ENCODE data around the gene CPLX4. TPM values are rescaled to one million over a fixed set of nuclear protein-coding genes. Genes with fewer than 3 reads are reported as not detected.

The CPLX4 gene
- total RNA-seq, 1 experiment from 2014 or later: not detected

DNA sequence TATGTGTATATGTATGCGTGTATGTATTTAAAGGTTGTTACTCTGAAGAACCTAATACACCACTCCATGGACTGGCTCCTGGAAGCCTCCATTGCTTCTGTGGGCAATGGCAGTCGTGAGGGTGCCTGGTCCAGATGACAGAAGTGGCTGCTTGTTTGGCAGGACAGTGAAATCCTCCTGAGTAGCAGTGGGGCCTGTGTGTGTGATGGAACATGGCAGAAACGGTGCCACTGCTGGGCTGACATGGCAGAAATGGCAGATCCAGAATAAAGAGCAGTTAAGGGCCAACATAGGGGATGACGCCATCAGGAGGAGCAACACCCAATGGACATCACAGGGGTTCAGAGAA is 6.1 kb upstream of the CPLX4 start:
- DNase-seq (ENCODE audit: low read depth, low spot score) (no peak), ATAC-seq (no peak)
- no peaks in the 10 kb centered on the region for H3K9me3 ChIP-seq (ENCODE audit: control insufficient read depth, insufficient read depth, low read depth, low read length)
- H3K27ac ChIP-seq (ENCODE audit: low read length): no peak overlapping the region
- BruUV-seq (replicated peaks): no TSS peak
- intact Hi-C loops (cut with micrococcal nuclease; ENCODE audit: unreplicated experiment): no loop called here
- H3K36me3 ChIP-seq (ENCODE audit: control insufficient read depth, insufficient read depth, low read length): peaks cover 11% of the 10 kb centered on the region
- H3K27me3 ChIP-seq (ENCODE audit: control insufficient read depth, insufficient read depth, low read length): no peaks in the 10 kb centered on the region
- CTCF ChIA-PET: no interaction called here
- TF ChIP-seq CTCF (IDR thresholded peaks at IDR 0.05): no peak
- TF ChIP-seq SIN3A (IDR thresholded peaks at IDR 0.05; ENCODE audit: borderline replicate concordance, insufficient read depth, low read depth, low read length): no peak
- TF ChIP-seq REST (IDR thresholded peaks at IDR 0.05; ENCODE audit: insufficient read depth in 1 of 2, low read depth in 2 of 2, low read length in 1 of 2): no peak
- no peak for TF ChIP-seq TCF7L2 (IDR thresholded peaks at IDR 0.05; ENCODE audit: low read depth, low read length)
- TF ChIP-seq POLR2AphosphoS5 (IDR thresholded peaks at IDR 0.05; ENCODE audit: low read depth, low read length): no peak
- in situ Hi-C loops (cut with HindIII; ENCODE audit: low pct_unique_long_range_greater_than_20kb, low sequenced_read_pairs): no loop called here
- POLR2A ChIA-PET: interaction anchor here (0.6 kb wide), 1 partner anchor 18 kb away, joined by 3 read pairs; no protein-coding TSS in a partner anchor
- no peak overlapping the region for H3K4me3 ChIP-seq (ENCODE audit: low read depth in 2 of 2, low read length in 2 of 2)
- H3K4me1 ChIP-seq (ENCODE audit: control insufficient read depth, insufficient read depth, low read length): no peaks in the 10 kb centered on the region

GRCh38 chr18:59323931-59324622 is 5.6 kb upstream of the CPLX4 start:
- no peaks in the 10 kb centered on the region for H3K4me1 ChIP-seq (ENCODE audit: control insufficient read depth, insufficient read depth, low read length)
- in situ Hi-C loops (cut with HindIII; ENCODE audit: low pct_unique_long_range_greater_than_20kb, low sequenced_read_pairs): no loop called here
- ATAC-seq (no peak), DNase-seq (ENCODE audit: low read depth, low spot score) (no peak)
- BruUV-seq (replicated peaks): no TSS peak
- intact Hi-C loops (cut with micrococcal nuclease; ENCODE audit: unreplicated experiment): no loop called here
- TF ChIP-seq CTCF (IDR thresholded peaks at IDR 0.05) (no peak), REST (IDR thresholded peaks at IDR 0.05; ENCODE audit: insufficient read depth in 1 of 2, low read depth in 2 of 2, low read length in 1 of 2) (no peak), TCF7L2 (IDR thresholded peaks at IDR 0.05; ENCODE audit: low read depth, low read length) (no peak), POLR2AphosphoS5 (IDR thresholded peaks at IDR 0.05; ENCODE audit: low read depth, low read length) (no peak), SIN3A (IDR thresholded peaks at IDR 0.05; ENCODE audit: borderline replicate concordance, insufficient read depth, low read depth, low read length) (no peak)
- no peaks in the 10 kb centered on the region for H3K9me3 ChIP-seq (ENCODE audit: control insufficient read depth, insufficient read depth, low read depth, low read length)
- H3K27ac ChIP-seq (ENCODE audit: low read length): no peak overlapping the region
- POLR2A ChIA-PET: no interaction called here
- no peak overlapping the region for H3K4me3 ChIP-seq (ENCODE audit: low read depth in 2 of 2, low read length in 2 of 2)
- CTCF ChIA-PET: no interaction called here
- peaks cover 11% of the 10 kb centered on the region for H3K36me3 ChIP-seq (ENCODE audit: control insufficient read depth, insufficient read depth, low read length)
- H3K27me3 ChIP-seq (ENCODE audit: control insufficient read depth, insufficient read depth, low read length): no peaks in the 10 kb centered on the region

Measured in Panc1 (cell line).